Stimulated activated CD4-positive, alpha-beta T cell treated with anti-CD3 and anti-CD28 coated beads, Interleukin-1b, Interleukin-23, amount 100 ng/mL, for 1 hour (primary cell): ENCODE data around the gene CHPF.

Source experiments
- DNase-seq, 2 donors: peaks; one replicate each; pipeline ENCODE4 v3.0.0-alpha.2; 2020; ENCODE audit warnings: low read depth in 2 of 2

The CHPF gene

GRCh38 chr2:219567131-219567530 is 23.5 kb upstream of the CHPF start:
- DNase-seq: no peak

- DNase-seq: no peak
Measured at GRCh38 chr2:219566640-219567039, 23.0 kb upstream of the CHPF start.

GRCh38 chr2:219565130-219566080 is 21.8 kb upstream of the CHPF start:
- no peak for DNase-seq

- DNase-seq: no peak
Measured at GRCh38 chr2:219563271-219563928, 19.8 kb upstream of the CHPF start.

GRCh38 chr2:219562049-219563020 is 18.7 kb upstream of the CHPF start:
- no peak for DNase-seq

GRCh38 chr2:219561179-219562048 is 17.8 kb upstream of the CHPF start:
- DNase-seq: no peak

GRCh38 chr2:219560893-219561178 is 17.2 kb upstream of the CHPF start:
- DNase-seq: no peak

- DNase-seq: no peak
Measured at GRCh38 chr2:219560037-219560892, 16.7 kb upstream of the CHPF start.

- no peak for DNase-seq
Measured at GRCh38 chr2:219559156-219559915, 15.7 kb upstream of the CHPF start.

GRCh38 chr2:219557791-219558785 is 14.5 kb upstream of the CHPF start:
- no peak for DNase-seq

GRCh38 chr2:219557320-219557719 is 13.7 kb upstream of the CHPF start:
- DNase-seq: no peak

- DNase-seq: no peak
Measured at GRCh38 chr2:219556413-219556812, 12.8 kb upstream of the CHPF start.

GRCh38 chr2:219555956-219556355 is 12.3 kb upstream of the CHPF start:
- DNase-seq: no peak

- no peak for DNase-seq
Measured at GRCh38 chr2:219554350-219554749, 10.7 kb upstream of the CHPF start.

GRCh38 chr2:219553463-219553963 is 9.9 kb upstream of the CHPF start:
- no peak for DNase-seq

- DNase-seq: no peak
Measured at GRCh38 chr2:219553168-219553417, 9.5 kb upstream of the CHPF start.

- peak; percentile 48 to 70 for DNase-seq
Measured at GRCh38 chr2:219552382-219553167, 9.0 kb upstream of the CHPF start.
